GM12878 (cell line): Measurements from ENCODE around the gene MITD1. TPM values are rescaled to one million over a fixed set of nuclear protein-coding genes. Genes with fewer than 3 reads are reported as not detected.
A peak's percentile ranks its signal among the peaks of the same experiment; 100 is the strongest.

ENCODE experiments used
- BCL11A ChIP-seq: IDR thresholded peaks from 2 replicates; pipeline ENCODE4 v1.6.1; 2011; ENCODE audit warnings: low read depth, low read length
- BRCA1 ChIP-seq: IDR thresholded peaks from 2 replicates; pipeline ENCODE4 v1.6.1; 2011; ENCODE audit warnings: low read depth, low read length, improper control_type of control experiment
- CBX5 ChIP-seq: sonication (generic); IDR thresholded peaks from 2 replicates; pipeline ENCODE4 v1.6.1; 2016; ENCODE audit warnings: low read depth, moderate library complexity, mild to moderate bottlenecking, inconsistent platforms
- DPF2 ChIP-seq: fragments of 450-650 bp; IDR thresholded peaks from 2 replicates; pipeline ENCODE4 v1.6.1; 2017; ENCODE audit warnings: mild to moderate bottlenecking
- JUND ChIP-seq: IDR thresholded peaks from 2 replicates; pipeline ENCODE4 v1.6.1; 2012; ENCODE audit warnings: low read depth, mild to moderate bottlenecking, low read length, improper control_type of control experiment, moderate library complexity
- NR2C2 ChIP-seq: IDR thresholded peaks from 2 replicates; pipeline ENCODE4 v1.6.1; 2011; ENCODE audit warnings: borderline replicate concordance, low read depth; ENCODE audit not compliant: control insufficient read depth, insufficient read length
- POLR2AphosphoS2 ChIP-seq: IDR thresholded peaks from 2 replicates; pipeline ENCODE4 v1.6.1; 2011; ENCODE audit warnings: low read depth, mild to moderate bottlenecking, low read length, improper control_type of control experiment, moderate library complexity
- RAD21 ChIP-seq: IDR thresholded peaks from 2 replicates; pipeline ENCODE4 v1.6.1; 2011; ENCODE audit warnings: mild to moderate bottlenecking, low read depth, low read length, moderate library complexity; ENCODE audit not compliant: insufficient read depth
- RB1 ChIP-seq: fragments of 450-650 bp; formaldehyde crosslinking; IDR thresholded peaks from 2 replicates; pipeline ENCODE4 v1.6.1; 2017; ENCODE audit warnings: mild to moderate bottlenecking, borderline replicate concordance
- SMAD1 ChIP-seq: fragments of 450-650 bp; IDR thresholded peaks from 2 replicates; pipeline ENCODE4 v1.6.1; 2018; ENCODE audit warnings: mild to moderate bottlenecking, low read depth; ENCODE audit not compliant: partially characterized antibody
- SPI1 ChIP-seq: IDR thresholded peaks from 2 replicates; pipeline ENCODE4 v1.6.1; 2011; ENCODE audit warnings: low read depth, mild to moderate bottlenecking, low read length, moderate library complexity, borderline replicate concordance; ENCODE audit not compliant: insufficient read depth
- STAT3 ChIP-seq: IDR thresholded peaks from 2 replicates; pipeline ENCODE4 v1.6.1; 2011; ENCODE audit warnings: low read depth, low read length, improper control_type of control experiment
- TAF1 ChIP-seq: IDR thresholded peaks from 2 replicates; pipeline ENCODE4 v1.6.1; 2011; ENCODE audit warnings: mild to moderate bottlenecking, low read depth, low read length, borderline replicate concordance
- WRNIP1 ChIP-seq: IDR thresholded peaks from 2 replicates; pipeline ENCODE4 v1.6.1; 2011; ENCODE audit warnings: low read depth, low read length, improper control_type of control experiment, borderline replicate concordance
- ZNF207 ChIP-seq: fragments of 450-650 bp; IDR thresholded peaks from 2 replicates; pipeline ENCODE4 v1.6.1; 2014; ENCODE audit warnings: antibody characterized with exemption, mild to moderate bottlenecking, borderline replicate concordance
- ZNF274 ChIP-seq: IDR thresholded peaks from one replicate; pipeline ENCODE4 v1.8.0; 2011; ENCODE audit not compliant: insufficient read length, insufficient read depth
- polyA plus RNA-seq, 11 experiments: library from polyadenylated mRNA; depleted of rRNA in 4 of 11; unstranded in 6 of 11; stranded (reverse) in 5 of 11; fragments of >200 nt; fragmentation: Nextera tagmentation in 4 of 11; fragmentation: Illumina TruSeq in 1 of 11; extraction: Ambion mirVana in 4 of 11; extraction: Trizol in 1 of 11; gene quantifications; 1 replicate in 1 of 11; 2 replicates in 10 of 11; pipeline versions ENCODE4 v1.2.1 to v1.2.3, GENCODE V29; 2011 to 2016; ENCODE audit warnings: inconsistent platforms in 2 of 11, missing spikeins in 2 of 11, low read depth in 1 of 11
- total RNA-seq, 4 experiments: library from RNA; depleted of rRNA in 3 of 4; stranded (reverse); fragments of >200 nt in 3 of 4; fragmentation: Illumina TruSeq in 1 of 4; extraction: Trizol in 1 of 4; gene quantifications; 2 replicates each; pipeline versions ENCODE4 v1.2.1 to v1.2.3, GENCODE V29; 2013 to 2021
- TF ChIP-seq, protein P1 (sequence below): fragments of 450-650 bp; IDR thresholded peaks from 2 replicates; pipeline ENCODE4 v1.6.1; 2018; ENCODE audit warnings: borderline replicate concordance, mild to moderate bottlenecking; ENCODE audit not compliant: partially characterized antibody
- TF ChIP-seq, protein P2 (sequence below): fragments of 450-650 bp; IDR thresholded peaks from 2 replicates; pipeline ENCODE4 v1.6.1; 2017; ENCODE audit warnings: mild to moderate bottlenecking, moderate library complexity
- TF ChIP-seq, protein P3 (sequence below): IDR thresholded peaks from 2 replicates; pipeline ENCODE4 v1.6.1; 2012; ENCODE audit warnings: mild to moderate bottlenecking, low read depth, low read length

MITD1 gene
- total and polyA plus RNA-seq, 10 of the 15 experiments (the other 5 are each of a cell fraction or from before 2014, with no cell fraction given): 33.0 to 116 (median 63.5) TPM

GRCh38 chr2:99154643-99155536, 26.0 kb downstream of the MITD1 start, which contains the start of the genes LIPT1 and TSGA10 (continued):
- TF ChIP-seq, protein P1, sequence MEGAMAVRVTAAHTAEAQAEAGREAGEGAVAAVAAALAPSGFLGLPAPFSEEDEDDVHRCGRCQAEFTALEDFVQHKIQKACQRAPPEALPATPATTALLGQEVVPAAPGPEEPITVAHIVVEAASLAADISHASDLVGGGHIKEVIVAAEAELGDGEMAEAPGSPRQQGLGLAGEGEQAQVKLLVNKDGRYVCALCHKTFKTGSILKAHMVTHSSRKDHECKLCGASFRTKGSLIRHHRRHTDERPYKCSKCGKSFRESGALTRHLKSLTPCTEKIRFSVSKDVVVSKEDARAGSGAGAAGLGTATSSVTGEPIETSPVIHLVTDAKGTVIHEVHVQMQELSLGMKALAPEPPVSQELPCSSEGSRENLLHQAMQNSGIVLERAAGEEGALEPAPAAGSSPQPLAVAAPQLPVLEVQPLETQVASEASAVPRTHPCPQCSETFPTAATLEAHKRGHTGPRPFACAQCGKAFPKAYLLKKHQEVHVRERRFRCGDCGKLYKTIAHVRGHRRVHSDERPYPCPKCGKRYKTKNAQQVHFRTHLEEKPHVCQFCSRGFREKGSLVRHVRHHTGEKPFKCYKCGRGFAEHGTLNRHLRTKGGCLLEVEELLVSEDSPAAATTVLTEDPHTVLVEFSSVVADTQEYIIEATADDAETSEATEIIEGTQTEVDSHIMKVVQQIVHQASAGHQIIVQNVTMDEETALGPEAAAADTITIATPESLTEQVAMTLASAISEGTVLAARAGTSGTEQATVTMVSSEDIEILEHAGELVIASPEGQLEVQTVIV: no peak
- peak; percentile 82 for TF ChIP-seq POLR2AphosphoS2
- TF ChIP-seq, protein P2, sequence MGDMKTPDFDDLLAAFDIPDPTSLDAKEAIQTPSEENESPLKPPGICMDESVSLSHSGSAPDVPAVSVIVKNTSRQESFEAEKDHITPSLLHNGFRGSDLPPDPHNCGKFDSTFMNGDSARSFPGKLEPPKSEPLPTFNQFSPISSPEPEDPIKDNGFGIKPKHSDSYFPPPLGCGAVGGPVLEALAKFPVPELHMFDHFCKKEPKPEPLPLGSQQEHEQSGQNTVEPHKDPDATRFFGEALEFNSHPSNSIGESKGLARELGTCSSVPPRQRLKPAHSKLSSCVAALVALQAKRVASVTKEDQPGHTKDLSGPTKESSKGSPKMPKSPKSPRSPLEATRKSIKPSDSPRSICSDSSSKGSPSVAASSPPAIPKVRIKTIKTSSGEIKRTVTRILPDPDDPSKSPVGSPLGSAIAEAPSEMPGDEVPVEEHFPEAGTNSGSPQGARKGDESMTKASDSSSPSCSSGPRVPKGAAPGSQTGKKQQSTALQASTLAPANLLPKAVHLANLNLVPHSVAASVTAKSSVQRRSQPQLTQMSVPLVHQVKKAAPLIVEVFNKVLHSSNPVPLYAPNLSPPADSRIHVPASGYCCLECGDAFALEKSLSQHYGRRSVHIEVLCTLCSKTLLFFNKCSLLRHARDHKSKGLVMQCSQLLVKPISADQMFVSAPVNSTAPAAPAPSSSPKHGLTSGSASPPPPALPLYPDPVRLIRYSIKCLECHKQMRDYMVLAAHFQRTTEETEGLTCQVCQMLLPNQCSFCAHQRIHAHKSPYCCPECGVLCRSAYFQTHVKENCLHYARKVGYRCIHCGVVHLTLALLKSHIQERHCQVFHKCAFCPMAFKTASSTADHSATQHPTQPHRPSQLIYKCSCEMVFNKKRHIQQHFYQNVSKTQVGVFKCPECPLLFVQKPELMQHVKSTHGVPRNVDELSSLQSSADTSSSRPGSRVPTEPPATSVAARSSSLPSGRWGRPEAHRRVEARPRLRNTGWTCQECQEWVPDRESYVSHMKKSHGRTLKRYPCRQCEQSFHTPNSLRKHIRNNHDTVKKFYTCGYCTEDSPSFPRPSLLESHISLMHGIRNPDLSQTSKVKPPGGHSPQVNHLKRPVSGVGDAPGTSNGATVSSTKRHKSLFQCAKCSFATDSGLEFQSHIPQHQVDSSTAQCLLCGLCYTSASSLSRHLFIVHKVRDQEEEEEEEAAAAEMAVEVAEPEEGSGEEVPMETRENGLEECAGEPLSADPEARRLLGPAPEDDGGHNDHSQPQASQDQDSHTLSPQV: 0 out of 2 replicates have a peak, but pooled peaks have one; percentile 59
- no peak for TF ChIP-seq JUND
- TF ChIP-seq, protein P3, sequence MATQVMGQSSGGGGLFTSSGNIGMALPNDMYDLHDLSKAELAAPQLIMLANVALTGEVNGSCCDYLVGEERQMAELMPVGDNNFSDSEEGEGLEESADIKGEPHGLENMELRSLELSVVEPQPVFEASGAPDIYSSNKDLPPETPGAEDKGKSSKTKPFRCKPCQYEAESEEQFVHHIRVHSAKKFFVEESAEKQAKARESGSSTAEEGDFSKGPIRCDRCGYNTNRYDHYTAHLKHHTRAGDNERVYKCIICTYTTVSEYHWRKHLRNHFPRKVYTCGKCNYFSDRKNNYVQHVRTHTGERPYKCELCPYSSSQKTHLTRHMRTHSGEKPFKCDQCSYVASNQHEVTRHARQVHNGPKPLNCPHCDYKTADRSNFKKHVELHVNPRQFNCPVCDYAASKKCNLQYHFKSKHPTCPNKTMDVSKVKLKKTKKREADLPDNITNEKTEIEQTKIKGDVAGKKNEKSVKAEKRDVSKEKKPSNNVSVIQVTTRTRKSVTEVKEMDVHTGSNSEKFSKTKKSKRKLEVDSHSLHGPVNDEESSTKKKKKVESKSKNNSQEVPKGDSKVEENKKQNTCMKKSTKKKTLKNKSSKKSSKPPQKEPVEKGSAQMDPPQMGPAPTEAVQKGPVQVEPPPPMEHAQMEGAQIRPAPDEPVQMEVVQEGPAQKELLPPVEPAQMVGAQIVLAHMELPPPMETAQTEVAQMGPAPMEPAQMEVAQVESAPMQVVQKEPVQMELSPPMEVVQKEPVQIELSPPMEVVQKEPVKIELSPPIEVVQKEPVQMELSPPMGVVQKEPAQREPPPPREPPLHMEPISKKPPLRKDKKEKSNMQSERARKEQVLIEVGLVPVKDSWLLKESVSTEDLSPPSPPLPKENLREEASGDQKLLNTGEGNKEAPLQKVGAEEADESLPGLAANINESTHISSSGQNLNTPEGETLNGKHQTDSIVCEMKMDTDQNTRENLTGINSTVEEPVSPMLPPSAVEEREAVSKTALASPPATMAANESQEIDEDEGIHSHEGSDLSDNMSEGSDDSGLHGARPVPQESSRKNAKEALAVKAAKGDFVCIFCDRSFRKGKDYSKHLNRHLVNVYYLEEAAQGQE: no peak
- 0 out of 2 replicates have a peak, but pooled peaks have one; percentile 63 for TF ChIP-seq WRNIP1
- no peak for TF ChIP-seq RAD21
- TF ChIP-seq TAF1: peak; percentile 59; the same call in 1 of the 2 replicates
- TF ChIP-seq SMAD1: no peak
- TF ChIP-seq DPF2: peak; percentile 94
- no peak for TF ChIP-seq BRCA1
- no peak for TF ChIP-seq STAT3
- TF ChIP-seq BCL11A: peak; percentile 70
- TF ChIP-seq SPI1: no peak
- TF ChIP-seq NR2C2: no peak
- no peak for TF ChIP-seq ZNF274
- TF ChIP-seq RB1: peak; percentile 55; the same call in 1 of the 2 replicates
- TF ChIP-seq ZNF207: no peak; the same call in 1 of the 2 replicates
- TF ChIP-seq CBX5: no peak
